Glutamatergic neuron (in vitro differentiated cells): ENCODE results near the gene ZNF772. TPM values are rescaled to one million over a fixed set of nuclear protein-coding genes. Genes with fewer than 3 reads are reported as not detected.
"Not testable (repeated sequence)": the region's sequence is repeated elsewhere in the genome, so short reads cannot be mapped to it uniquely, and the experiment has no call there.

Experiments
- DNase-seq: peaks from one replicate; pipeline ENCODE4 v3.0.0; 2022
- H3K27ac Mint-ChIP-seq: one replicate; pipeline ENCODE4 v1.8.0; 2020; ENCODE audit warnings: mild to moderate bottlenecking, mixed read lengths, inconsistent platforms; ENCODE audit not compliant: unreplicated experiment
- H3K27me3 Mint-ChIP-seq: one replicate; pipeline ENCODE4 v1.8.0; 2020; ENCODE audit warnings: mild to moderate bottlenecking, moderate library complexity, mixed read lengths, inconsistent platforms; ENCODE audit not compliant: unreplicated experiment
- H3K36me3 Mint-ChIP-seq: one replicate; pipeline ENCODE4 v1.8.0; 2020; ENCODE audit warnings: mild to moderate bottlenecking, mixed read lengths, inconsistent platforms; ENCODE audit not compliant: unreplicated experiment
- H3K4me1 Mint-ChIP-seq: one replicate; pipeline ENCODE4 v1.8.0; 2020; ENCODE audit warnings: mild to moderate bottlenecking, low read depth, mixed read lengths, inconsistent platforms; ENCODE audit not compliant: unreplicated experiment
- H3K4me3 Mint-ChIP-seq: one replicate; pipeline ENCODE4 v1.8.0; 2020; ENCODE audit warnings: mild to moderate bottlenecking, mixed read lengths, inconsistent platforms; ENCODE audit not compliant: unreplicated experiment
- H3K9me3 Mint-ChIP-seq: one replicate; pipeline ENCODE4 v1.8.0; 2020; ENCODE audit warnings: mild to moderate bottlenecking, moderate library complexity, mixed read lengths, inconsistent platforms; ENCODE audit not compliant: unreplicated experiment
- total RNA-seq: library from RNA; stranded (reverse); fragmentation: NEBNext Ultra II Directional; extraction: Animal tissue kit (Norgen Biotek cat#: 25700); gene quantifications from one replicate; pipeline ENCODE4 v1.2.1, GENCODE V29; 2021; ENCODE audit not compliant: unreplicated experiment
- TF ChIP-seq, protein P1 (sequence below): fragments of 200-600 bp; sonication (generic); IDR thresholded peaks from one replicate; pipeline ENCODE4 v1.5.0; 2021; ENCODE audit not compliant: partially characterized antibody, unreplicated experiment

ZNF772 gene
- total RNA-seq, 1 donor from 2014 or later = 33.2 TPM

DNA sequence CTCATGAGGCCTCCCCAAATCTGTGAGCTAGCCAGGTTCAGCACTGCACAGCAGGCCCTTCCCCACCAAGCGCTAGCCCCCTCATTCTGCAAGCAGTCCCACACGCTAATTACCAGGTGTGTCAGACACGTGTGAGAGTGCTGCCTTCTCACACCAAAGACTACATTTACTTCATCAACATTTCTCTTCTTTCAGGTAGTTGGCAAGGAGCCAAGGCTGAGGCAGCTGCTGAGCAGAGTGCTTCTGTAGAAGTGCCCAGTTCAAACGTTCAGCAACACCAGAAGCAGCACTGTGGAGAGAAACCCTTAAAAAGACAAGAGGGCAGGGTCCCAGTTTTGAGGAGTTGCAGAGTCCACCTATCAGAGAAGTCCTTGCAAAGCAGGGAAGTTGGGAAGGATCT is 28.8 kb upstream of the ZNF772 start:
- H3K27me3 Mint-ChIP-seq = peaks cover 10% of the 10 kb centered on the region

DNA sequence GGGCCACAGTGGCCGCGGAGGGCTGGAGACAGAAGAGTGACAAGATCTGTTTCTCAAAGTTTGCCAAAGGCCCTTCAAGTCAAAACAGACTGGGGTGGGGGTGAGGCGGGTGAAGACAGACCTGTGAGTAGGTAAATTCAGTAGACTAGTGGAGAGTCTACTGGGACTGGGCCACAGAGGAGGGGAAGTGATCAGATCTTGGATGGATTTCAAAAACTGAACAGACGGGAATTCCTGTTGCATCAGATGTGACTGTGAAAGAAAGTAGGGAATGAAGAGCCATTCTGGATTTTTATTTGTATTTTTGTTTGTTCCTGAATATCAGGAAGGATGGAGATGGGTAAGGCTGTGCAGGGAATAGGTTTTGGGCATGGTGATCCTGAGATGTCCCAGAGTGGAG is 23.0 kb upstream of the ZNF772 start:
- not testable (repeated sequence) for H3K9me3 Mint-ChIP-seq, H3K4me1 Mint-ChIP-seq, H3K27me3 Mint-ChIP-seq, DNase-seq
- H3K36me3 Mint-ChIP-seq = peaks cover 33% of the 10 kb centered on the region
- peak overlapping the region; percentile 40 for H3K27ac Mint-ChIP-seq
- H3K4me3 Mint-ChIP-seq = peak overlapping the region; percentile 92

More for the DNA sequence above, 28.8 kb upstream of the ZNF772 start:
- no peak overlapping the region for H3K27ac Mint-ChIP-seq
- TF ChIP-seq, protein P1, sequence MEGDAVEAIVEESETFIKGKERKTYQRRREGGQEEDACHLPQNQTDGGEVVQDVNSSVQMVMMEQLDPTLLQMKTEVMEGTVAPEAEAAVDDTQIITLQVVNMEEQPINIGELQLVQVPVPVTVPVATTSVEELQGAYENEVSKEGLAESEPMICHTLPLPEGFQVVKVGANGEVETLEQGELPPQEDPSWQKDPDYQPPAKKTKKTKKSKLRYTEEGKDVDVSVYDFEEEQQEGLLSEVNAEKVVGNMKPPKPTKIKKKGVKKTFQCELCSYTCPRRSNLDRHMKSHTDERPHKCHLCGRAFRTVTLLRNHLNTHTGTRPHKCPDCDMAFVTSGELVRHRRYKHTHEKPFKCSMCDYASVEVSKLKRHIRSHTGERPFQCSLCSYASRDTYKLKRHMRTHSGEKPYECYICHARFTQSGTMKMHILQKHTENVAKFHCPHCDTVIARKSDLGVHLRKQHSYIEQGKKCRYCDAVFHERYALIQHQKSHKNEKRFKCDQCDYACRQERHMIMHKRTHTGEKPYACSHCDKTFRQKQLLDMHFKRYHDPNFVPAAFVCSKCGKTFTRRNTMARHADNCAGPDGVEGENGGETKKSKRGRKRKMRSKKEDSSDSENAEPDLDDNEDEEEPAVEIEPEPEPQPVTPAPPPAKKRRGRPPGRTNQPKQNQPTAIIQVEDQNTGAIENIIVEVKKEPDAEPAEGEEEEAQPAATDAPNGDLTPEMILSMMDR = no peak
- no peak overlapping the region for H3K4me3 Mint-ChIP-seq
- H3K36me3 Mint-ChIP-seq = peaks cover 39% of the 10 kb centered on the region
- H3K4me1 Mint-ChIP-seq = no peaks in the 10 kb centered on the region
- peaks cover 3% of the 10 kb centered on the region for H3K9me3 Mint-ChIP-seq
- no peak for DNase-seq

DNA sequence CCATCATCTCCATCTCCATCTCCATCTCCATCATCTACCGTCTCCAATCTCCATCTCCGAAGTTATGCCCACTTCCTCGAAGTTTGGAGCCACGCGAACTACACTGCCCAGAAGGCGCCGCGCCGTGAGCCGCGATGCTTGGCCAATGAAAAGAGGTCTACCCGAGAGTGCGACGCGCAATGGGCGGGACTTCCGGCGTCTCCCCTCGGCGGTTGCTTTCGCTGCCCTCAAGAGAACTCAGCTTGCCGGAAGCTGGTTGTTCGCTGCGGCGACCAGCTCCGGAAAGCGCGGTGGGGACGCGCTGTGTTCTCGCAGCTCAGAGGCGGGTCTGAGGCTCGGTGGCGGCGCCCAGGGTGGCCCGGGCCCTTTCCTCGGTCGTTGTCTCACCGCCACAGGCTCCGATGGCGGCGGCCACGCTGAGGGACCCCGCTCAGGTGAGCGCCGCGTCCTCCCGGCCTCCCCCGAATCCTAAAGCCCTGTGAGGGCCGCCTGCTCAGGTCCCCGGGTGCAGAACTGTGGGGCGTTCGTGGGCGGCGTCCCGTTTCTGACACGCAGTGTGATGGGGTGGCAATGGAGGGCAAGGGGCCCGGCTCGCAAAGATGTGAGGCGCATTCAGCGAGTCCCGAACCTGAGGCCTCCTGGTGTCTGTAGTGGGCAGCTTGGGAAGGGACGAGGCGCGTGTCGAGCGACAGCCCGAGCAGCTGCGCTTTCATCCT is 22.5 kb upstream of the ZNF772 start, which contains the start of gene ZNF773:
TSS of gene ZNF773 (plus strand) at position 259 of the 716 bp plus-strand sequence. CDS start at position 402, 143 bp downstream.
- Mint-ChIP-seq H3K27ac (peak within 1 kb of the TSS; percentile 40), H3K36me3 (peaks cover 30% of the 10 kb centered on the region), H3K4me3 (peak within 1 kb of the TSS; percentile 92)
- H3K9me3 Mint-ChIP-seq, H3K4me1 Mint-ChIP-seq, H3K27me3 Mint-ChIP-seq: not testable (repeated sequence)
- DNase-seq = peak; percentile 98

DNA sequence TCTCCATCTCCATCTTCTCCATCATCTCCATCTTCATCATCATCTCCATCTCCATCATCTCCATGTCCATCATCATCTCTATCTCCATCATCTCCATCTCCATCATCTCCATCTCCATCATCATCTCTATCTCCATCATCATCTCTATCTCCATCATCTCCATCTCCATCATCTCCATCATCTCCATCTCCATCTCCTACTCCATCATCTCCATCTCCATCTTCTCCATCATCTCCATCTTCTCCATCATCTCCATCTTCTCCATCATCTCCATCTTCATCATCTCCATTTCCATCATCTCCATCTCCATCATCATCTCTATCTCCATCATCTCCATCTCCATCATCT is 21.9 kb upstream of the ZNF772 start:
- H3K4me1 Mint-ChIP-seq, H3K27me3 Mint-ChIP-seq, DNase-seq, H3K27ac Mint-ChIP-seq: not testable (repeated sequence)
- peaks cover 30% of the 10 kb centered on the region for H3K36me3 Mint-ChIP-seq
- peak overlapping the region; percentile 74 for H3K4me3 Mint-ChIP-seq
- H3K9me3 Mint-ChIP-seq = peaks cover 11% of the 10 kb centered on the region

DNA sequence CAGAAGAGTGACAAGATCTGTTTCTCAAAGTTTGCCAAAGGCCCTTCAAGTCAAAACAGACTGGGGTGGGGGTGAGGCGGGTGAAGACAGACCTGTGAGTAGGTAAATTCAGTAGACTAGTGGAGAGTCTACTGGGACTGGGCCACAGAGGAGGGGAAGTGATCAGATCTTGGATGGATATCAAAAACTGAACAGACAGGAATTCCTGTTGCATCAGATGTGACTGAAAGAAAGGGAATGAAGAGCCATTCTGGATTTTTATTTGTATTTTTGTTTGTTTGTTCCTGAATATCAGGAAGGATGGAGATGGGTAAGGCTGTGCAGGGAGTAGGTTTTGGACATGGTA is 10.9 kb upstream of the ZNF772 start:
- H3K4me1 Mint-ChIP-seq, H3K27me3 Mint-ChIP-seq, DNase-seq, H3K27ac Mint-ChIP-seq, H3K9me3 Mint-ChIP-seq: not testable (repeated sequence)
- H3K4me3 Mint-ChIP-seq = peak overlapping the region; percentile 93
- H3K36me3 Mint-ChIP-seq = peaks cover 22% of the 10 kb centered on the region

DNA sequence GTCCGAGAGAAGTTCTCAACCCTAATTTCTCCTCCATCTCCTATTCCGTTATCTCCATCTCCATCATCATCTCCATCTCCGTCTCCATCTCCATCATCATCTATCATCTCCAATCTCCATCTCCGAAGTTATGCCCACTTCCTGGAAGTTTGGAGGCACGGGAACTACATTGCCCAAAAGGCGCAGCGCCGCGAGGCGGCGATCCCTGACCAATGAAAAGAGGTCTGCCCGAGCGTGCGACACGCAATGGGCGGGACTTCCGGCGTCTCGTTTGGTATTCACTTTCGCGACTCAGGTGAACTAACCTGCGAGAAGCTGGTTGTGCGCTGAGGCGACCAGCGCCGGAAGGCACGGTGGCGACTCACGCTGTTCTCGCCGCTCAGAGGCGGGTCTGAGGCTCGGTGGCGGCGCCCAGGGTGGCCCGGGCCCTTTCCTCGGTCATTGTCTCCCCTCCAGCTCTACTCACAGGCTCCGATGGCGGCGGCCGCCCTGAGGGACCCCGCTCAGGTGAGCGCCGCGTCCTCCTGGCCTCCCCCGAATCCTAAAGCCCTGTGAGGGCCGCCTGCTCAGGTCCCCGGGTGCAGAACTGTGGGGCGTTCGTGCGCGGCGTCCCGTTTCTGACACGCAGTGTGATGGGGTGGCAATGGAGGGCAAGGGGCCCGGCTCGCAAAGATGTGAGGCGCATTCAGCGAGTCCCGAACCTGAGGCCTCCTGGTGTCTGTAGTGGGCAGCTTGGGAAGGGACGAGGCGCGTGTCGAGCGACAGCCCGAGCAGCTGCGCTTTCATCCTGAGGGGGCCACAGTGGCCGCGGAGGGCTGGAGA is 10.3 kb upstream of the ZNF772 start, which contains the start of gene ZNF419:
TSS of gene ZNF419 (plus strand) at position 274 of the 822 bp plus-strand sequence. CDS start at position 475, 201 bp downstream.
- Mint-ChIP-seq H3K27ac (peak within 1 kb of the TSS; percentile 48), H3K36me3 (peaks cover 19% of the 10 kb centered on the region), H3K4me3 (peak within 1 kb of the TSS; percentile 93)
- not testable (repeated sequence) for H3K4me1 Mint-ChIP-seq, H3K9me3 Mint-ChIP-seq, H3K27me3 Mint-ChIP-seq
- DNase-seq = peak; percentile 91

DNA sequence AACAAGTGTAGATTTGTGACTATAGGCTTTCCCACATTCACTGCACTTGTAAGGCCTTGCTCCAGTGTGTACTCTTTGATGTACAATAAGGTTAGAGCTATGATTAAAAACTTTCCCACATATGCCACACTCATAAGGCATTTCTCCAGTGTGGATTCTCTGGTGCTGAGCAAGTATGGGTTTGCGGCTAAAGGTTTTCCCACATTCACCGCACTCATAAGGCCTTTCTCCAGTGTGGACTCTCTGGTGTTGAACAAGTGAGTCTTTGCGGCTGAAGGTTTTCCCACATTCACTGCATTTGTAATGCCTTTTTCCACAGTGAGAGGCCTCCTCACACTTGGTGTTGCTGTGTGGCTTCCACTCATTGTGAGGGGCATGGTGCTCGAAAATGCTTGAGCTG is 3.7 kb downstream of the ZNF772 start:
- H3K36me3 Mint-ChIP-seq = peaks cover 78% of the 10 kb centered on the region
- TF ChIP-seq, protein P1 = no peak
- H3K4me3 Mint-ChIP-seq = no peak overlapping the region
- peaks cover 3% of the 10 kb centered on the region for H3K27me3 Mint-ChIP-seq
- H3K9me3 Mint-ChIP-seq = peaks cover 49% of the 10 kb centered on the region
- H3K27ac Mint-ChIP-seq = no peak overlapping the region
- DNase-seq = no peak
- no peaks in the 10 kb centered on the region for H3K4me1 Mint-ChIP-seq
